Stomach smooth muscle (tissue), 2 donors: ENCODE measurements around the gene MDM4.
"Not testable (repeated sequence)": the region's sequence is repeated elsewhere in the genome, so short reads cannot be mapped to it uniquely, and the experiment has no call there.

Source experiments
- H3K27ac ChIP-seq: one replicate; pipeline ENCODE4 v1.7.0; 2013; ENCODE audit warnings: mild to moderate bottlenecking, low read length, inconsistent platforms
- H3K27me3 ChIP-seq, 2 donors: one replicate each; pipeline ENCODE4 v1.7.0; 2013; ENCODE audit warnings: low read length in 2 of 2; ENCODE audit not compliant: insufficient read depth in 2 of 2, control insufficient read depth in 1 of 2
- H3K36me3 ChIP-seq, 2 donors: one replicate each; pipeline ENCODE4 v1.7.0; 2013; ENCODE audit warnings: low read length in 2 of 2; ENCODE audit not compliant: control insufficient read depth in 2 of 2, insufficient read depth in 2 of 2
- H3K4me1 ChIP-seq: one replicate; pipeline ENCODE4 v1.7.0; 2013; ENCODE audit warnings: low read length; ENCODE audit not compliant: control insufficient read depth, insufficient read depth
- H3K4me3 ChIP-seq, 2 donors: one replicate each; pipeline ENCODE4 v1.7.0; 2013; ENCODE audit warnings: low read length in 2 of 2
- H3K9ac ChIP-seq, 2 donors: one replicate each; pipeline ENCODE4 v1.7.0; 2013; ENCODE audit warnings: low read length in 2 of 2, mild to moderate bottlenecking in 1 of 2
- H3K9me3 ChIP-seq, 2 donors: one replicate each; pipeline ENCODE4 v1.7.0; 2013; ENCODE audit warnings: low read length in 2 of 2; ENCODE audit not compliant: control insufficient read depth in 2 of 2
- donor health status: healthy.
- donor health status: Pancreatic carcinoma.

The MDM4 gene

GRCh38 chr1:204545881-204546280 is 29.7 kb downstream of the MDM4 start:
- Histone ChIP-seq H3K9me3 (no peaks in the 10 kb centered on the region), H3K4me1 (no peaks in the 10 kb centered on the region), H3K36me3 (peaks cover 44 to 70% of the 10 kb centered on the region in 2 donors), H3K27me3 (no peaks in the 10 kb centered on the region), H3K27ac (no peak overlapping the region), H3K9ac (no peak overlapping the region), H3K4me3 (no peak overlapping the region)

- Histone ChIP-seq H3K27ac (no peak overlapping the region), H3K4me1 (no peaks in the 10 kb centered on the region), H3K9ac (no peak overlapping the region), H3K27me3 (no peaks in the 10 kb centered on the region), H3K9me3 (no peaks in the 10 kb centered on the region), H3K36me3 (peaks cover 46 to 56% of the 10 kb centered on the region in 2 donors), H3K4me3 (no peak overlapping the region)
Measured at GRCh38 chr1:204548265-204548664, 32.1 kb downstream of the MDM4 start.

GRCh38 chr1:204549313-204549712 is 33.1 kb downstream of the MDM4 start:
- no peaks in the 10 kb centered on the region for H3K4me1 ChIP-seq
- no peaks in the 10 kb centered on the region for H3K9me3 ChIP-seq
- no peaks in the 10 kb centered on the region for H3K27me3 ChIP-seq
- no peak overlapping the region for H3K9ac ChIP-seq
- no peak overlapping the region for H3K27ac ChIP-seq
- H3K4me3 ChIP-seq: no peak overlapping the region
- peaks cover 38 to 49% of the 10 kb centered on the region in 2 donors for H3K36me3 ChIP-seq

GRCh38 chr1:204550926-204551325 is 34.7 kb downstream of the MDM4 start:
- Histone ChIP-seq H3K4me3 (no peak overlapping the region), H3K27me3 (no peaks in the 10 kb centered on the region), H3K9ac (no peak overlapping the region), H3K9me3 (no peaks in the 10 kb centered on the region), H3K36me3 (peaks cover 38 to 48% of the 10 kb centered on the region in 2 donors), H3K4me1 (no peaks in the 10 kb centered on the region), H3K27ac (no peak overlapping the region)

GRCh38 chr1:204556458-204557052 is 40.3 kb downstream of the MDM4 start:
- no peaks in the 10 kb centered on the region for H3K9me3 ChIP-seq
- H3K9ac ChIP-seq: no peak overlapping the region
- peaks cover 5 to 9% of the 10 kb centered on the region in 2 donors for H3K36me3 ChIP-seq
- H3K27me3 ChIP-seq: no peaks in the 10 kb centered on the region
- H3K4me3 ChIP-seq: no peak overlapping the region
- no peaks in the 10 kb centered on the region for H3K4me1 ChIP-seq
- H3K27ac ChIP-seq: no peak overlapping the region

- H3K4me1 ChIP-seq: no peaks in the 10 kb centered on the region
- no peaks in the 10 kb centered on the region for H3K27me3 ChIP-seq
- no peak overlapping the region for H3K9ac ChIP-seq
- no peak overlapping the region for H3K4me3 ChIP-seq
- peaks cover 5 to 6% of the 10 kb centered on the region in 2 donors for H3K36me3 ChIP-seq
- H3K9me3 ChIP-seq: no peaks in the 10 kb centered on the region
- H3K27ac ChIP-seq: no peak overlapping the region
Measured at GRCh38 chr1:204558467-204558866, 42.3 kb downstream of the MDM4 start.

- not testable (repeated sequence) for H3K27me3 ChIP-seq, H3K36me3 ChIP-seq, H3K9ac ChIP-seq, H3K4me3 ChIP-seq, H3K27ac ChIP-seq, H3K9me3 ChIP-seq, H3K4me1 ChIP-seq
Measured at GRCh38 chr1:204560002-204560401, 43.8 kb downstream of the MDM4 start.

- H3K9ac ChIP-seq: no peak overlapping the region
- no peaks in the 10 kb centered on the region for H3K4me1 ChIP-seq
- no peak overlapping the region for H3K4me3 ChIP-seq
- peaks cover 4 to 10% of the 10 kb centered on the region in 2 donors for H3K36me3 ChIP-seq
- no peaks in the 10 kb centered on the region for H3K9me3 ChIP-seq
- H3K27me3 ChIP-seq: no peaks in the 10 kb centered on the region
- no peak overlapping the region for H3K27ac ChIP-seq
Measured at GRCh38 chr1:204560590-204561150, 44.5 kb downstream of the MDM4 start.

- Histone ChIP-seq H3K9me3 (no peaks in the 10 kb centered on the region), H3K27ac (no peak overlapping the region), H3K4me3 (no peak overlapping the region), H3K36me3 (peaks cover 4 to 10% of the 10 kb centered on the region in 2 donors), H3K4me1 (no peaks in the 10 kb centered on the region), H3K27me3 (no peaks in the 10 kb centered on the region), H3K9ac (no peak overlapping the region)
Measured at GRCh38 chr1:204562075-204562990, 46.1 kb downstream of the MDM4 start.

GRCh38 chr1:204563307-204563706 is 47.1 kb downstream of the MDM4 start:
- Histone ChIP-seq H3K27me3 (no peaks in the 10 kb centered on the region), H3K27ac (no peak overlapping the region), H3K9ac (no peak overlapping the region), H3K4me1 (no peaks in the 10 kb centered on the region), H3K9me3 (no peaks in the 10 kb centered on the region), H3K36me3 (peaks cover 6 to 10% of the 10 kb centered on the region in 2 donors), H3K4me3 (no peak overlapping the region)
